PC-3 (cell line): ENCODE measurements around the gene PPOX.

ENCODE experiments used
- CTCF ChIP-seq: fragments of 300-600 bp; sonication (generic); conservative IDR thresholded peaks from 2 replicates; pipeline ENCODE4 v1.5.1; 2017; ENCODE audit warnings: antibody characterized with exemption, low read depth, mild to moderate bottlenecking, low read length
- EZH2phosphoT487 ChIP-seq: fragments of 300-600 bp; sonication (generic); IDR thresholded peaks from 2 replicates; pipeline ENCODE4 v1.6.1; 2018; ENCODE audit warnings: mild to moderate bottlenecking, antibody characterized with exemption, low read length, borderline replicate concordance

GRCh38 chr1:161162052-161162451 is 4.2 kb upstream of the PPOX start:
- TF ChIP-seq CTCF (no peak), EZH2phosphoT487 (no peak)
